OCI-M1 (cell line): ENCODE data around the gene CEP250.
"Not testable (repeated sequence)": the region's sequence is repeated elsewhere in the genome, so short reads cannot be mapped to it uniquely, and the experiment has no call there.

Source experiments
- DNase-seq: peaks from one replicate; lab custom pipeline; 2025; lab: John Stamatoyannopoulos, UW

Gene CEP250

DNA sequence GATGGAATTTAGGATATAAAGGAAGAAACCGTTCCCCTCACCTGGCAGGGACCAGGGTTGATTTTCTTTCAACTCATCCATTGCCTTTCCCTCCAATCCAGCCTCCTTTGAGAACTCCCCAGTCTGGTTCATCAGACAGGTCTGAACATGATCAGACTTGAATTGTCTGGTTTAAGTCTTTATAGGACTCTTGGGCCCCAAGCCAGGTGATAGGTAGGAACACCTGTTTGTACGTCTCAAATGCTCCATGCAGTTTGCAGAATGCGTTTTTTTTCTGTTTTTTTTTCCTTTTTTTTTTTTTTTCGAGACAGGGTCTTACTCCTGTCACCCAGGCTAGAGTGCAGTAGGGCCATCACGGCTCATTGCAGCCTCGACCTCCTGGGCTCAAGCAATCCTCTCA, 4.1 kb upstream of the CEP250 start:
- DNase-seq, result no peak

DNA sequence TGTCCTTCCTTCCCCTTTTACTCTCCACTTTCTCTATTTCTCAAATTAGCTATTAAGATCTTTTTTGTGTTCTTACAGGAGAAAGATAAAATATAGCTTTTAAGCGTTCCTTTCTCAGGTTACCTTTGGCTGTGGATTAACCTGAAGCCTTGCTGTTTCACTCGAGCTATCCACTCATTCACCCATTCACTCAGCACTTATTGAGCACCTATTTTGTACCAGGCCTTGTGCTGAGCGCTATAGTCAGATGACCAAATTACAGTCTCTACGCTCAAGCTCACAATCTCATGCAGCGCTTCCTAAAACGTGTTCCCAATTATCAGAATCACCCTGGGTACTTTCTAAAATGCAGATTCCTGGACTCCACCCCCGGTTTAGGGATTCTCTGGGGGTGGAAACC, 1.8 kb upstream of the CEP250 start:
- DNase-seq, result no peak

DNA sequence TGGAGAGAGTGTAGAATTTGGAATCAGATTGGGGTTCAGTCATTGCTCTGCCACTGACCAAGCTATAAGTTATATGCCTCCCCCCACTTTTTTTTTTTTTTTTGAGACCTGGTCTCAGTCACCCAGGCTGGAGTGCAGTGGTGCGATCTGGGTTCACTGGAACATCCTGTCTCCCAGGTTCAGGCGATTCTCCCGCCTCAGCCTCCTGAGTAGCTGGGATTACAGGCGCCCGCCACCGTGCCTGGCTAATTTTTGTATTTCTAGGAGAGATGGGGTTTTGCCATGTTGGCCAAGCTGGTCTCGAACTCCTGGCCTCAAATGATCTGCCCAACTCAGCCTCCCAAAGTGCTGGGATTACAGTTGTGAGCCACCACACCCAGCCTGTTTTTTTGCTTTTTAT, 1.3 kb downstream of the CEP250 start:
- not testable (repeated sequence) for DNase-seq

DNA sequence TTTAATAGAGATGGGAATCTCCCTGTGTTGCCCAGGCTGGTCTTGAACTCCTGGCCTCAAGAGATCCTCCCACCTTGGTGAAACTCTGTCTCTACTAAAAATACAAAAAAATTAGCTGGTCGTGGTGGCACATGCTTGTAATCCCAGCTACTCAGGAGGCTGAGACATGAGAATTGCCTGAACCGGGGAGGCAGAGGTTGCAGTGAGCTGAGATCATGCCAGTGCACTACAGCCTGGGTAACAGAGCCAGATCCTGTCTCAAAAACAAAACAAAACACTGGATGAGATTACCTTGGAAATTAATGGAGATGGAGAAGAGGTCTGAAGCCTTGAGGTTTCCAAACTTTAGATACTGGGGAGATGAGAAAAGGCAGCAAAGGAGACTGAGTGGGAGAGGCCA, 2.1 kb downstream of the CEP250 start:
- DNase-seq, result not testable (repeated sequence)

DNA sequence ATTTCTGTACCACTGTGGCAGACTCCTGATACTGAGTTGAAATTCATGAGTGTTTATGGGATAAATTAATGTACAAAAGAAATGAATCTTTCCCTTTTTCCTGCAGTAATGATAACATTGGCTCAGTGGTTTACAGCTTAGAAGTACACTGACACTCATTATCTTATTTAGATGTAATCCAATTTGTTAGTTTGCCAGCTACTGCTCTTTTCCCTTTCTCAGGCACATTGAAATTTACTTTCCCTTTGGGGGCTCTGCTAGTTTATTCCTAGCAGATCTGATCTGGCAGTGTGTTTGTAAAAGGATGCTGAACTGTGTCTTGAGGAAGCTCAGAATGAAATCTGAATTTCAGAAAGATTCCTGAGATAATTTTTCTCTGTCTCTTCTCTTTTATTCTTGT, 3.0 kb downstream of the CEP250 start:
- DNase-seq, result no peak

DNA sequence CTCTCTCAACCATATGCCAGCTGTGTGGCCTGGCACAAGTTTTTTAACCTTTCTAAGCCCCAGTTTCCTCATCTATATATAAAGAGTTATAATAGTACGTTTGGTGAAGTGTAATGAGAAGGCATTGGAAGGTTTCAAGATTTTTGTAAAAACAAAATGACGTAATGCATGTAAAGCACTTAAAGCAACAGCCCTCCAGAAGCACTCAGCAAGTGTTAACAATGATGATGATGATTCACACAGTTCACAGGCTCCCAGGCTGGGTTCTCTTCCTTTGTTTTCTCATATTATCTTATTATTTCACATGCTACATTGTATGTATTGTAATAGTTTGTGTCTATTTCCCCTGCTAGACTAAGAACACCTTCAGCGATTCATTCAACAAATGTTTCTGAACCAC, 6.2 kb downstream of the CEP250 start:
- no peak for DNase-seq

DNA sequence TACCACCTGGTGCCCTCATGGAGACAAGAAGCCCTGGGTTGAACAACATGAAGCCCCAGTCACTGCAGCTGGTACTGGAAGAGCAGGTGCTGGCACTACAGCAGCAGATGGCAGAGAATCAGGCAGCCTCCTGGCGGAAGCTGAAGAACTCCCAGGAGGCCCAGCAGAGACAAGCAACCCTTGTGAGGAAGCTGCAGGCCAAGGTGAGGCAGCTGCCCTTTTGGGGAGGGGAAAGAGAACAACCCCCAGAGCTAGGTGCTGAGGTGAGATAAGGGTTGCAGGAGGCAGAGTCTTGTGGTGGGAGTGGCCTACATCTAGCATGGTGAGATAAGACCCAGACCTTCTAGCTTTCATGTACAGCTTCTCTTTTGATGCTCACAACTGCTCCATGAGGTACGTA, 7.0 kb downstream of the CEP250 start:
- DNase-seq, result peak; percentile 51

DNA sequence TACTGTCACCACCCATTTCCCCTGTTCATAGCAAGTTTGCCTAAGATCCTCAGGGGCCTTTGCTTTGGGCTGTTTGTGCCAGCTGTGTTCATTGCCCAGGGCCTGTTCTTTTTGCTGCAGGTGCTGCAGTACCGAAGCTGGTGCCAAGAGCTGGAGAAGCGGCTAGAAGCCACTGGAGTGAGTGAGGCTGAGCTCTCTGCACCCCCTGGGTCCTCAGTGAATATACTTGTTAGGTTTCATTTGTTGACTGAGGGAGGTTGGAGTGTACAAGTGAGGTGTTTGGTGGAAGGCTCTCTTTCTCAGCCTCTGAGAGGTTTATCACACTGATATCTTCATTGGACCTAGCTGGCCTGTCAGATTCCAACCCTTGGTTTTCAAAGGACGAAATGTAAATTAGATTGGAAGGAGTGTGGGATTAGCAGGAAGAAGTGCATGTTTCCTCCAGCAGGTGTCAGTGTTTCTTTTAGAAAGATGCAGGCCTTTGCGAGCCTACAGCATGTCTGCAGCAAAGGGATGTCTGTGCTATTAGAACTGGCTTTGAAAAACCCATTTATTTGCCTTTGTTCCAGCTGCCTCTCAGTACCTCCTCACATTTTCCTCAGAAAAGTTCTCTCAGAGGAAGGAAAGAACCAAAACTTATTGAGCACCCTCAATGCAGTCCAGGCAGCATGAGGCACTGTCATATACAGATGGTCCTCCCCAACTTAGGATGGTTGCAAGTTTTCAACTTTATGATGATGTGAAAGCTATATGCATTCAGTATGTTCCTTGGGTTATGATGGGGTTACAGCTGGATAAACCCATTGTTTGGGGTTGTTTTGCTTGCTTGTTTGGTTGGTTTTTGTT, 8.3 kb downstream of the CEP250 start:
- DNase-seq, result peak; percentile 77

DNA sequence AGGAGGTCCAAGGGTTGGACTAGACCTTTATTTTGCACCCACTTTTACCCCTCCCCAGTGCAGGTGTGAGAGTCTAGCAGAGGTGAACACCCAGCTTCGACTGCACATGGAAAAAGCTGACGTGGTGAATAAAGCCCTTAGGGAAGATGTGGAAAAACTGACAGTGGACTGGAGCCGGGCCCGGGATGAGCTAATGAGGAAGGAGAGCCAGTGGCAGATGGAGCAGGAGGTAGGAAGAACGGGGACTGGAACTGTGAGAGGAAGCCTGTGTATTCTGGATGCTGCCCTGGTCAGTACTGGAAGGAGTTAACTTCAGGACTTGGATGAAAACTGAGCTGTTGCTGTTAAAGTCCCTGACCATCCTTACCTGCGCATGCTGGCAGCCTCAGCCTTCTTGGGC, 10.6 kb downstream of the CEP250 start:
- DNase-seq, result no peak

DNA sequence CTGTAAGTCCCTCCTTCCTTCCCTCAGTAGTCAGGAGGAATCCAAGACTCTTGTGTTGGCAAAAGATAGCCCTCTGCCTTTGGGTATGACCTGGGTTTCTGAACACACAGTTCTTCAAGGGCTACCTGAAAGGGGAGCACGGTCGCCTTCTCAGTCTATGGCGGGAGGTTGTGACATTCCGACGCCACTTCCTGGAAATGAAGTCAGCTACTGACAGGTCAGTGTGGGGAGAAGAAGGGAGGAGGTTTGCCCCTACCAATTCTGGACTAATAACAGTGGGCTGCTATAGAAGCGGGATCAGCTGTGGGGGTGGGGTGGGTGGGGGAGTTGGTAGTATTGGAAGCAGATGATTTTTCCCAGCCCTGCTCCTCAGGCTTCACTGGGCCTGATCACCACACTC, 11.5 kb downstream of the CEP250 start:
- DNase-seq, result no peak

DNA sequence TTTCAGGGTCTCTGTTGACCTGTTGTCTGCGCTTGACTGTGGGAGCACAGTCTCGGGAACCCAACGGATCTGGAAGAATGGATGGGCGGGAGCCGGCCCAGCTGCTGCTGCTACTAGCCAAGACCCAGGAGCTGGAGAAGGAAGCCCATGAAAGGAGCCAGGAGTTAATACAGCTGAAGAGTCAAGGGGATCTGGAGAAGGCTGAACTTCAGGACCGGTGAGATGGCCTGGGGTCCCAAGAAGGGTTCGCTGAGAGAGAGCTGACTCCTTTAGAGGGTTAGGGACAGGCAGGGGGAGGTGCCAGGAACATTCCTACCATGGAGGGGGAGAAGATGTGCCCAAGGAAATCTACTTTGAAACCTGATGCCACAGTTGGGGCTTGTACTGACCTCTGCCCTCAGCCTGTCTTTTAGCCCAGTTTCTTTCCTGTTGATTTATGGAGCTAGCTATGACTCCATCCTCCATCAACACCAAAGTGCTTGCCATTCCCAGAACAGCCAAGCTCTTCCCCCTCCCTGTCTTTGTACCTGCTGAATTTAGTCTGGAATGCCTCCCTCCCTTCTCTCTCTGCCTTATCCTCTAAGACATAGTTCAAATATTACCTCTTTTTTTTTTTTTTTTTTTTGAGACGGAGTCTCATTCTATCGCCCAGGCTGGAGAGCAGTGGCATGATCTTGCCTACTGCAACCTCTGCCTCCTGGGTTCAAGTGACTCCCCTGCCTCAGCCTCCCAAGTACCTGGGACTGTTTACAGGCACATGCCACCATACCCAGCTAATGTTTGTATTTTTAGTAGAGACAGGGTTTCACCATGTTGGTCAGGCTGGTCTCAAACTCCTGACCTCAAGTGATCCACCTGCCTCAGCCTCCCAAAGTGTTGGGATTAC, 12.2 kb downstream of the CEP250 start:
- DNase-seq, result no peak

DNA sequence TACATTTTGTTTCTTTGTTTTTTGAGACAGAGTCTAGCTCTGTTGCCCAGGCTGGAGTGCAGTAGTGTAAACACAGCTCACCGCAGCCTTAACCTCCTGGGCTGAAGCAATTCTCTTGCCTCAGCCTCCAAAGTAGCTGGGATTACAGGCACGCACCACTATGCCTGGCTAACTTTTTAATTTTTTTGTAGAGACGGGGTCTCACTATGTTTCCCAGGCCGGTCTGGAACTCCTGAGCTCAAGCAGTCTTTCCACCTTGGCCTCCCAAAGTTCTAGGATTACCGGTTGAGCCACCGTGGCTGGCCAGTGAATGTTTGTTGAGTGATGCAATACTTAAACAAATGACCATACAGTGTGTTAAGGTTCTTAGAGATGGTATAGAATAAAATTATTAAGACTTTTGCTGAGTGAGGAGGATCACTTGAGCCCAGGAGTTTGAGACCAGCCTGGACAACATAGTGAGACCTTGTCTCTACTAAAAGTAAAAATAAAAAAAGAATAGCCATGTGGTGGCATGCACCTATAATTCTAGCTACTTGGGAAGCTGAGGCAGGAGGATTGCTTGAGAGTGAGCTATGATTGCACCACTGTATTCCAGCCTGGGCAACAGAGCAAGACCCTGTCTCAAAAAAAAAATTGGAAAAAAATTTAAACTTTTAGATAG, 13.4 kb downstream of the CEP250 start:
- no peak for DNase-seq

DNA sequence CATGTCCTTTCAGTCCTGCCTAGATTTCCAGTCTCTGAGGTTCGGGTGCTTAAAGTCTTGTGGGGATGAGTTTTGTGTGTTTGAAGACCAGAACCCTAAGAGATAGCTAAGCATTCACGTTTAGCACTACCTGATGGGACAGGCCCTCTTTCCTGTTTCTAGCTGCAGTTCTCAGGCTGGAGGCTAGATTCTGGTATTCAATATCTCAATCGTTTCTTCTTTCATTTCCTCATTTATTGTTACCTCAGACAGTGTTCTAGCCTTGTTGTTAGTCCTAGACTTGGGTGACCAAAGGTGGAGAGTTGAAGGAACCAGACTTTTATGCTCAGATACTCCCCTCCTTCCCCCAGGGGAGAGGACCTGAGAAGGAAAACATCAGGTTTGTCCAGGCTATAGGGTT, 16.8 kb downstream of the CEP250 start:
- no peak for DNase-seq

DNA sequence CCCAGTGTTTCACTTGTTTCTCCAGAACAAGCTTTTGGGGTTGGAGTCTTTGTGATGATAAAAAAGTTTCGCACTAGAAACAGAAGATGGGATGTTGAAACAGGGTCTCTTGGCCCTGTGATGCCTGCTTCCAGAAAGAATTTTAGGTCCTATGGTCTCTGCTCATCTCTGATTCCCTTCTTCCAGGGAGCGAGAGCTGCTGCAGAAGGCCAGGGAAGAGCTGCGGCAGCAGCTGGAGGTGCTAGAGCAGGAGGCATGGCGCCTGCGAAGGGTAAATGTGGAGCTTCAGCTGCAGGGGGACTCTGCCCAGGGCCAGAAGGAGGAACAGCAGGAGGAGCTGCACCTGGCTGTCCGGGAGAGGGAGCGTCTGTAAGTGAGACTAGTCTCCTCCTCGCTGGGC, 18.3 kb downstream of the CEP250 start:
- DNase-seq, result no peak

DNA sequence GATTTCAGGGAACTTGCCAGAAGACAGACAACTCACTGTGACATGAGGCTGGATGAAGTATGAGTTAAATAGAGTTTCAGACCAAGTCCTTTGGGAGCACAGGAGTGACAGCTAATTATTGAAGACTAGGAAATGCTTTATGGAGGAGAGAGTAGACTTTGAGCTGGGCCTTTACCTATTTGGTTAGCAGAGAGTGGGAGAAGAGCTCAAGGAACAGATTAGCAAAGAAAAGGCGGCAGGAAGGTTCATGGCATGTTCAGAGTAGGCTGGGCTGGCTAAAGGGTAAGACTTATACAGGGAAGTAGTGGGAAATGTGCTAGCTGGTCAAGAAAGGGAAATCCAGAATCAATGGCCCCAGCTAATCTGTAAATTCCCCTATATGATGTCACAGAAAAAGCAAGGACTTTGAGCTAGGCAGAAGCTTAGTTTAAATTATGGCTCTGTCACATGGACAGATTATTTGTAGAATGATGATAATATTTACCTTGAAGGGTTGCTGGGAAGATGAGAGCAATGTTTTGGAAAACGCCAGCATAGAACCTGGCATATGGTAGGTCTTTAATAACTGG, 19.0 kb downstream of the CEP250 start:
- DNase-seq, result no peak

DNA sequence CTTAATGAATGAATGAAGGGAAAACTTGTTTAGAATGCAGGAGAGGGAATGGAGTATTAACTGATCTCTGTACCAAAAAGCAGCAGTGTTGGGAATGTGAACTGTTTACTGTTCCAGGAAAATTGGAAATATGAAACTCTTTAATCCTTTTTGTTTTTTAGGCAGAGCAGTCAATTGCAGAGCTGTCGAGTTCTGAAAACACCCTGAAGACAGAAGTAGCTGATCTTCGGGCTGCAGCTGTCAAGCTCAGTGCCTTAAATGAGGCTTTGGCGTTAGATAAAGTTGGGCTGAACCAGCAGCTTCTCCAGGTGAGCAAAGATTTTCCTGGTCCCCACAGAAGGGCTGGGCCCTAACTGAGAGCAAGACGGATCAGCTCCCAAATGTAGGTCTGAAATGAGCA, 20.9 kb downstream of the CEP250 start:
- no peak for DNase-seq

DNA sequence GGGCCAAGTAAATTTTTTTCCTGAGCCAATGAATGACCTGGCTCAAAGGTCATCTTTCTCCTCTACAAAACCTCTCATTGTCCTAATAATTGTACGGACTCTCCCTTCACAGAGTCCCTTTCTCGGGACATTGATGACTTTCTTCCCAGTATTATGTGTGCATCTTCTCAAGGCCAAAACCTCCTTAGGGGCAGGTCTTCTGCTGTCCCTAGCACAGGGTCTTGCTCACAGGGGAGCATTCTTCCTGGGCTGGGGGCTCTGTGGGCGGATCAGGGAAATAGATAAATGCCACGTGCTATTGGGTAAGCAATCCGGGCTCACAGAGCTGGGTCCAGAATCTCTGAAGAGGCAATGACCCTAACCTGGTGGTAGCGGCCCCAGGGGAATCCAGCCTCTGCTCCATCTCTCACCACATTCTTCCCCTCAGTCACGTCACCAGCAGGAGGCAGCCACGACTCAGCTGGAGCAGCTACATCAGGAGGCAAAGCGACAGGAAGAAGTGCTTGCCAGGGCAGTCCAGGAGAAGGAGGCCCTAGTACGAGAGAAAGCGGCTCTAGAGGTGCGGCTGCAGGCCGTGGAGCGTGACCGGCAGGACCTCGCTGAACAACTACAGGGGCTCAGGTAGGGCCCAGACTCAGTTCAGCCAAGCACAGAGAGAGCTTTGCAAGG, 23.5 kb downstream of the CEP250 start:
- no peak for DNase-seq

DNA sequence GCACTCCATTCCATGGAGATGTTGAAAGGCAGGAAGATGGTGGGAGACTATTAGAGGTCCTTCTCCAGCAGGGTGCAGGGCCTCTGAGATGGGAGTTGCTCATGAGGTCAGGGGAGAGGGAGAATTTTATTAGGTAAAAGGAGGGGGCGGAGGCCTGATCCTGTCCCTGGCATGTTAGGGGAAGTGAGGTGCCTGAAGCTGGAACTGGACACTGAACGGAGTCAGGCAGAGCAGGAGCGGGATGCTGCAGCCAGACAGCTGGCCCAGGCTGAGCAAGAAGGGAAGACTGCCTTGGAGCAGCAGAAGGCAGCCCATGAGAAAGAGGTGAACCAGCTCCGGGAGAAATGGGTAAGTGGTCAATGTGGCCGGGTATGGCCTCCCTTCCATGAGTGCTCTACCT, 24.4 kb downstream of the CEP250 start:
- no peak for DNase-seq

DNA sequence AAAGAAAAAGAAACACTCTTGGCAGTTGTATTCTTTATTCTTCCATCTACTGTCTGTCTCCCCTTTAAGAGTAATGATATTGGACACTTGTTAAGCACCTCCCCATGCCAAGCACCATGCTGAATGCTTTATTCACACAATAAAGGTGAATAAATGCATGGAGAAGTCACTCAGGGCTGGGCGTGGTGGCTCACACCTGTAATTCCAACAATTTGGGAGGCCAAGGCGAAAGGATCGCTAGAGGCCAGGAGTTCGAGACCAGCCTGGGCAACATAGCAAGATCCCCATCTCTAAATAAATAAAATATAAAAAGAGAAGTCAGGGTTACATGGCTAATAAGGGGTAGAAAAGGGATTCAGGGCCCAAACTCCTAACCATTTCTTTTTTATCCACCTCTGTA, 32.1 kb downstream of the CEP250 start:
- no peak for DNase-seq

DNA sequence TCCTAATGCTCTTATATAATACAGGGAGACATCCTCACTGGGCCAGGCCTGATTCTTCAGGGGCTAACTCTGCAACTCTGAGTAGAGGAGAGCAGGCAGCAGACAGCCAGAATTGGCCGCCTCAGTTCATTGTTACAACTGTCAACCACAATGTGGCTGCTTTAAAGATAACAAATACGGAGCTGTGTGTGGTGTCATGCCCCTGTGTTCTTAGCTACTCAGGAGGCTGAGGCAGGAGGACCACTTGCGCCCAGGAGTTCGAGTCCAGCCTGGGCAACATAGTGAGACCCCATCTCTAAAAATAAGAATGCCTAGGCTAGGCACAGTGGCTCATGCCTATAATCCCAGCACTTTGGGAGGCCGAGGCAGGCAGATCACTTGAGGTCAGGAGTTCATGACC, 34.3 kb downstream of the CEP250 start:
- DNase-seq, result no peak

DNA sequence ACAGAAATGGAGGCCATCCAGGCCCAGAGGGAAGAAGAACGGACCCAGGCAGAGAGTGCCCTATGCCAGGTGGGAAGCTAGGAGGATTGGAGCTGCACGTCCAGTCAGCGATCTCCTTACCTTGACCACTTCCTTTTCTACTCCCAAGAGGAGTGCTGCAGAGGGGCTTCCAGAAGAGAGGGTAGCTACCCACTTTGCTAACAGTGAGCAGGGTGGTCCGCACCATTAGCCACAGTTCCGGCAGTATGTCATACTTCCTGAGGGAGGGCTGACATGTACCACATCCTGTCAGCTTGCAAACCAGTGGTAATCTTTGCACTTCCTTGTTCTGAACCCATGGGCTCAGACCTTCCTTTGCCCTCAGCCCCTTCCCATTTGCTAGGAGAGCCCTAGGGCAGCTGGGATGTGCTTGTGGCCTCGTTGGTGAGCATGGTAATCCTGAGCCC, 35.4 kb downstream of the CEP250 start:
- no peak for DNase-seq

DNA sequence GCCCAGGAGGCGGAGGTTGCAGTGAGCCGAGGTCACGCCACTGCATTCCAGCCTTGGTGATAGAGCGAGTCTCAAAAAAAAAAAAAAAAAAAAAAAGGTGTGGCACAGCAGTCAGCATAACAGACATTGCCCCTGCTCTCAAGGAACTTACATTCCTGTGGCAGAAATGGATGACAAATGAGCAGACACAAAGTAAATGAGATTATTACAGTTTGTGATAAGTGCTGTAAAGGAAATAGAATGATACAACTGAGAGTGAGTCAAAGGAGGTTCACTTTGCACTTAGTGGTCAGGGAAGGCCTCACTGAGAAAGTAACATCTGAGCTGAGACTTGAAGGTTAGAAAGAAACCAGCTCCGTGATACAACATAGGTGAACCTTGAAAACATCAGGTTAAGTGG, 36.4 kb downstream of the CEP250 start:
- DNase-seq, result no peak
